Activated CD8-positive, alpha-beta memory T cell treated with anti-CD3 and anti-CD28 coated beads, Interleukin-2, amount 50 U/mL, for 24 hours (primary cell): Measurements from ENCODE around the gene MED14.

Experiments used
- DNase-seq: peaks from one replicate; pipeline ENCODE4 v3.0.0-alpha.2; 2020; ENCODE audit errors: extremely low read depth

Gene MED14

GRCh38 chrX:40729598-40730584 is 5.5 kb downstream of the MED14 start:
- no peak for DNase-seq

GRCh38 chrX:40727581-40728252 is 7.6 kb downstream of the MED14 start:
- DNase-seq: no peak

GRCh38 chrX:40727093-40727492 is 8.2 kb downstream of the MED14 start:
- no peak for DNase-seq

GRCh38 chrX:40722930-40723329 is 12.4 kb downstream of the MED14 start:
- DNase-seq: no peak

GRCh38 chrX:40721489-40722106 is 13.7 kb downstream of the MED14 start:
- no peak for DNase-seq

- no peak for DNase-seq
Observed at GRCh38 chrX:40720792-40721191, 14.6 kb downstream of the MED14 start.

- no peak for DNase-seq
Observed at GRCh38 chrX:40720339-40720738, 15.0 kb downstream of the MED14 start.

GRCh38 chrX:40719731-40720130 is 15.6 kb downstream of the MED14 start:
- no peak for DNase-seq

GRCh38 chrX:40719218-40719617 is 16.1 kb downstream of the MED14 start:
- DNase-seq: no peak

- no peak for DNase-seq
Observed at GRCh38 chrX:40709395-40709794, 25.9 kb downstream of the MED14 start.

GRCh38 chrX:40705658-40706312 is 29.6 kb downstream of the MED14 start:
- DNase-seq: no peak

- no peak for DNase-seq
Observed at GRCh38 chrX:40700640-40701342, 34.6 kb downstream of the MED14 start.

GRCh38 chrX:40698851-40699250 is 36.5 kb downstream of the MED14 start:
- DNase-seq: no peak

- no peak for DNase-seq
Observed at GRCh38 chrX:40694802-40695201, 40.5 kb downstream of the MED14 start.

GRCh38 chrX:40688929-40689328 is 46.4 kb downstream of the MED14 start:
- no peak for DNase-seq

GRCh38 chrX:40687169-40687568 is 48.2 kb downstream of the MED14 start:
- DNase-seq: no peak

GRCh38 chrX:40685362-40685918 is 49.9 kb downstream of the MED14 start:
- DNase-seq: no peak

GRCh38 chrX:40684092-40684491 is 51.2 kb downstream of the MED14 start:
- DNase-seq: no peak

- DNase-seq: no peak
Observed at GRCh38 chrX:40683245-40683644, 52.1 kb downstream of the MED14 start.

GRCh38 chrX:40671126-40671525 is 64.2 kb downstream of the MED14 start:
- no peak for DNase-seq
